IPS-NIHi7 (cell line): ENCODE measurements around the gene FERMT1.
"Not testable (repeated sequence)": the region's sequence is repeated elsewhere in the genome, so short reads cannot be mapped to it uniquely, and the experiment has no call there.

Source experiments
- DNase-seq: peaks from one replicate; pipeline ENCODE4 v3.0.0; 2012; ENCODE audit warnings: mixed read lengths; ENCODE audit errors: extremely low spot score

The FERMT1 gene

GRCh38 chr20:6069669-6070068 is 53.2 kb downstream of the FERMT1 start:
- no peak for DNase-seq

GRCh38 chr20:6067763-6068318 is 55.0 kb downstream of the FERMT1 start:
- DNase-seq, result no peak

- DNase-seq, result no peak
These were observed 56.2 kb downstream of the FERMT1 start for GRCh38 chr20:6066582-6066981.

GRCh38 chr20:6061544-6061943 is 61.3 kb downstream of the FERMT1 start:
- no peak for DNase-seq

GRCh38 chr20:6060213-6060612 is 62.6 kb downstream of the FERMT1 start:
- DNase-seq, result no peak

- DNase-seq, result no peak
These were observed 64.0 kb downstream of the FERMT1 start for GRCh38 chr20:6058684-6059295.

- no peak for DNase-seq
These were observed 65.1 kb downstream of the FERMT1 start for GRCh38 chr20:6057691-6058090.

- DNase-seq, result no peak
These were observed 65.7 kb downstream of the FERMT1 start for GRCh38 chr20:6057139-6057538.

- no peak for DNase-seq
These were observed 66.8 kb downstream of the FERMT1 start for GRCh38 chr20:6055981-6056569.

- no peak for DNase-seq
These were observed 67.6 kb downstream of the FERMT1 start for GRCh38 chr20:6055161-6055783.

GRCh38 chr20:6054689-6055051 is 68.2 kb downstream of the FERMT1 start:
- DNase-seq, result not testable (repeated sequence)

GRCh38 chr20:6053776-6054688 is 68.8 kb downstream of the FERMT1 start, which contains the start of gene LRRN4:
Gene LRRN4, minus strand, starts transcription at chr20:6054060. Its CDS starts 1,261 bp downstream, at chr20:6052799.
- DNase-seq, result peak; percentile 71

- no peak for DNase-seq
These were observed 69.6 kb downstream of the FERMT1 start for GRCh38 chr20:6053064-6053775.

- no peak for DNase-seq
These were observed 71.3 kb downstream of the FERMT1 start for GRCh38 chr20:6051505-6051904.

- DNase-seq, result no peak
These were observed 74.4 kb downstream of the FERMT1 start for GRCh38 chr20:6048391-6048790.

- no peak for DNase-seq
These were observed 76.4 kb downstream of the FERMT1 start for GRCh38 chr20:6046432-6046831.

- DNase-seq, result no peak
These were observed 77.3 kb downstream of the FERMT1 start for GRCh38 chr20:6045566-6045965.

GRCh38 chr20:6044115-6044514 is 78.7 kb downstream of the FERMT1 start:
- DNase-seq, result peak; percentile 58

- no peak for DNase-seq
These were observed 81.0 kb downstream of the FERMT1 start for GRCh38 chr20:6041808-6042265.

- DNase-seq, result no peak
These were observed 81.6 kb downstream of the FERMT1 start for GRCh38 chr20:6040958-6041807.
